Measurements from ENCODE around the gene PRDM16. TPM values are rescaled to one million over a fixed set of nuclear protein-coding genes. Genes with fewer than 3 reads are reported as not detected.

PRDM16 gene
- polyA plus RNA-seq, 1 donor from 2014 or later = 0.21 TPM

- no peaks in the 10 kb centered on the region for H4K20me1 ChIP-seq (ENCODE audit: insufficient read depth)
- H3K9me3 ChIP-seq (ENCODE audit: low read length) = no peaks in the 10 kb centered on the region
- no peaks in the 10 kb centered on the region for H3K9me2 ChIP-seq (ENCODE audit: insufficient read depth, low read length)
- TF ChIP-seq RAD21 (conservative IDR thresholded peaks at IDR 0.05) (no peak), TAF1 (IDR thresholded peaks at IDR 0.05; ENCODE audit: low read depth) (no peak), MXI1 (conservative IDR thresholded peaks at IDR 0.05; ENCODE audit: poor library complexity, severe bottlenecking) (no peak), EZH2 (IDR thresholded peaks at IDR 0.05; ENCODE audit: borderline replicate concordance, insufficient read depth, low read length, poor library complexity, severe bottlenecking) (no peak), REST (IDR thresholded peaks at IDR 0.05; ENCODE audit: borderline replicate concordance) (no peak), CTCF (IDR thresholded peaks at IDR 0.05; ENCODE audit: poor library complexity, severe bottlenecking) (no peak), EP300 (conservative IDR thresholded peaks at IDR 0.05; ENCODE audit: poor library complexity, severe bottlenecking) (no peak), POLR2AphosphoS5 (IDR thresholded peaks at IDR 0.05) (no peak), SMC3 (conservative IDR thresholded peaks at IDR 0.05; ENCODE audit: poor library complexity) (no peak)
- no peak overlapping the region for H3K27ac ChIP-seq (ENCODE audit: low read length)
- H3K27me3 ChIP-seq (ENCODE audit: insufficient read depth, low read depth, low read length) = no peaks in the 10 kb centered on the region
- H3F3A ChIP-seq (ENCODE audit: insufficient read depth, low read length, poor library complexity, severe bottlenecking) = no peaks in the 10 kb centered on the region
- H3K79me2 ChIP-seq (replicated peaks; ENCODE audit: insufficient read depth, low read length) = no peaks in the 10 kb centered on the region
- no peak overlapping the region for H3K4me2 ChIP-seq (ENCODE audit: low read length)
- H3K36me3 ChIP-seq (ENCODE audit: insufficient read depth, low read length) = no peaks in the 10 kb centered on the region
- H3K4me3 ChIP-seq (ENCODE audit: low read length) = no peak overlapping the region
- no peak overlapping the region for H2AFZ ChIP-seq (ENCODE audit: low read depth, low read length)
- no peak overlapping the region for H3K9ac ChIP-seq (ENCODE audit: low read length)
Measured at GRCh38 chr1:3443807-3444206, 374.8 kb downstream of the PRDM16 start.

GRCh38 chr1:3444298-3444697 lies 375.3 kb downstream of the PRDM16 start:
- Histone ChIP-seq H3K4me3 (ENCODE audit: low read length) (no peak overlapping the region), H3K4me2 (ENCODE audit: low read length) (no peak overlapping the region), H3K9me2 (ENCODE audit: insufficient read depth, low read length) (no peaks in the 10 kb centered on the region), H3K27me3 (ENCODE audit: insufficient read depth, low read depth, low read length) (no peaks in the 10 kb centered on the region), H4K20me1 (ENCODE audit: insufficient read depth) (no peaks in the 10 kb centered on the region), H3K27ac (ENCODE audit: low read length) (no peak overlapping the region), H3K79me2 (replicated peaks; ENCODE audit: insufficient read depth, low read length) (no peaks in the 10 kb centered on the region), H3K36me3 (ENCODE audit: insufficient read depth, low read length) (no peaks in the 10 kb centered on the region), H3K9me3 (ENCODE audit: low read length) (no peaks in the 10 kb centered on the region), H2AFZ (ENCODE audit: low read depth, low read length) (no peak overlapping the region), H3K9ac (ENCODE audit: low read length) (no peak overlapping the region), H3F3A (ENCODE audit: insufficient read depth, low read length, poor library complexity, severe bottlenecking) (no peaks in the 10 kb centered on the region)
- TF ChIP-seq POLR2AphosphoS5 (IDR thresholded peaks at IDR 0.05) (no peak), EZH2 (IDR thresholded peaks at IDR 0.05; ENCODE audit: borderline replicate concordance, insufficient read depth, low read length, poor library complexity, severe bottlenecking) (no peak)

GRCh38 chr1:3444736-3445135 lies 375.7 kb downstream of the PRDM16 start:
- no peaks in the 10 kb centered on the region for H3K36me3 ChIP-seq (ENCODE audit: insufficient read depth, low read length)
- H3F3A ChIP-seq (ENCODE audit: insufficient read depth, low read length, poor library complexity, severe bottlenecking) = no peaks in the 10 kb centered on the region
- no peaks in the 10 kb centered on the region for H3K9me3 ChIP-seq (ENCODE audit: low read length)
- no peaks in the 10 kb centered on the region for H3K79me2 ChIP-seq (replicated peaks; ENCODE audit: insufficient read depth, low read length)
- no peaks in the 10 kb centered on the region for H3K27me3 ChIP-seq (ENCODE audit: insufficient read depth, low read depth, low read length)
- no peak overlapping the region for H3K27ac ChIP-seq (ENCODE audit: low read length)
- no peaks in the 10 kb centered on the region for H3K9me2 ChIP-seq (ENCODE audit: insufficient read depth, low read length)
- H4K20me1 ChIP-seq (ENCODE audit: insufficient read depth) = no peaks in the 10 kb centered on the region
- H3K4me3 ChIP-seq (ENCODE audit: low read length) = no peak overlapping the region
- no peak for TF ChIP-seq EZH2 (IDR thresholded peaks at IDR 0.05; ENCODE audit: borderline replicate concordance, insufficient read depth, low read length, poor library complexity, severe bottlenecking)
- TF ChIP-seq EP300 (conservative IDR thresholded peaks at IDR 0.05; ENCODE audit: poor library complexity, severe bottlenecking) = no peak
- no peak for TF ChIP-seq CTCF (IDR thresholded peaks at IDR 0.05; ENCODE audit: poor library complexity, severe bottlenecking)
- TF ChIP-seq RAD21 (conservative IDR thresholded peaks at IDR 0.05) = no peak
- H3K4me2 ChIP-seq (ENCODE audit: low read length) = no peak overlapping the region
- no peak overlapping the region for H3K9ac ChIP-seq (ENCODE audit: low read length)
- H2AFZ ChIP-seq (ENCODE audit: low read depth, low read length) = no peak overlapping the region

All from neural cell (in vitro differentiated cells).